H9 (cell line): ENCODE results near the gene TMEM219. TPM values are rescaled to one million over a fixed set of nuclear protein-coding genes. Genes with fewer than 3 reads are reported as not detected.

Experiments
- DNase-seq: peaks from one replicate; pipeline ENCODE4 v3.0.0-alpha.2; 2017
- H2AFZ ChIP-seq: one replicate; pipeline ENCODE4 v1.6.1; 2013; ENCODE audit warnings: mild to moderate bottlenecking, low read length, control low read depth, moderate library complexity
- H2AK5ac ChIP-seq: 2 replicates; pipeline ENCODE4 v1.6.1; 2013; ENCODE audit warnings: low read length, control low read depth, mixed read lengths; ENCODE audit not compliant: insufficient read length
- H2BK120ac ChIP-seq: one replicate; pipeline ENCODE4 v1.6.1; 2013; ENCODE audit warnings: low read depth, mild to moderate bottlenecking, low read length, control low read depth, inconsistent platforms; ENCODE audit not compliant: poor library complexity, severe bottlenecking
- H2BK12ac ChIP-seq: 2 replicates; pipeline ENCODE4 v1.6.1; 2013; ENCODE audit warnings: low read length, control low read depth, mixed read lengths, low read depth; ENCODE audit not compliant: insufficient read length
- H2BK15ac ChIP-seq: 2 replicates; pipeline ENCODE4 v1.6.1; 2013; ENCODE audit warnings: low read depth, low read length, control low read depth
- H2BK20ac ChIP-seq: one replicate; pipeline ENCODE4 v1.6.1; 2013; ENCODE audit warnings: low read depth, mild to moderate bottlenecking, low read length, control low read depth, inconsistent platforms; ENCODE audit not compliant: poor library complexity, severe bottlenecking
- H2BK5ac ChIP-seq: 2 replicates; pipeline ENCODE4 v1.6.1; 2013; ENCODE audit warnings: low read length, control low read depth, mixed read lengths; ENCODE audit not compliant: insufficient read length
- H3K14ac ChIP-seq: 2 replicates; pipeline ENCODE4 v1.6.1; 2013; ENCODE audit warnings: low read length, control low read depth; ENCODE audit not compliant: insufficient read depth
- H3K18ac ChIP-seq: 2 replicates; pipeline ENCODE4 v1.6.1; 2013; ENCODE audit warnings: low read depth, mild to moderate bottlenecking, mixed read lengths, low read length, control low read depth; ENCODE audit not compliant: insufficient read length
- H3K23ac ChIP-seq: 2 replicates; pipeline ENCODE4 v1.6.1; 2013; ENCODE audit warnings: low read length, control low read depth, mixed read lengths, low read depth; ENCODE audit not compliant: insufficient read length
- H3K23me2 ChIP-seq: 2 replicates; pipeline ENCODE4 v1.6.1; 2013; ENCODE audit warnings: low read depth, mild to moderate bottlenecking, mixed read lengths, low read length, control low read depth; ENCODE audit not compliant: insufficient read length, poor library complexity, severe bottlenecking
- H3K27ac ChIP-seq: 2 replicates; pipeline ENCODE4 v1.5.1; 2013; ENCODE audit warnings: low read length, control low read depth, mixed read lengths, low read depth; ENCODE audit not compliant: insufficient read length
- H3K27me3 ChIP-seq: 2 replicates; pipeline ENCODE4 v1.6.1; 2013; ENCODE audit warnings: low read length, control low read depth, inconsistent platforms; ENCODE audit not compliant: insufficient read depth
- H3K4ac ChIP-seq: 2 replicates; pipeline ENCODE4 v1.6.1; 2013; ENCODE audit warnings: low read depth, mild to moderate bottlenecking, control low read depth, inconsistent platforms, low read length, moderate library complexity
- H3K4me1 ChIP-seq: 2 replicates; pipeline ENCODE4 v1.6.1; 2013; ENCODE audit warnings: low read length, control low read depth, inconsistent platforms; ENCODE audit not compliant: insufficient read depth
- H3K4me2 ChIP-seq: 2 replicates; pipeline ENCODE4 v1.6.1; 2013; ENCODE audit warnings: low read length, control low read depth, mixed read lengths; ENCODE audit not compliant: insufficient read length, insufficient read depth
- H3K56ac ChIP-seq: 2 replicates; pipeline ENCODE4 v1.6.1; 2013; ENCODE audit warnings: low read depth, mild to moderate bottlenecking, mixed read lengths, low read length, control low read depth; ENCODE audit not compliant: insufficient read length
- H3K79me1 ChIP-seq: 2 replicates; pipeline ENCODE4 v1.6.1; 2013; ENCODE audit warnings: low read depth, mild to moderate bottlenecking, moderate library complexity, low read length, control low read depth, inconsistent platforms; ENCODE audit not compliant: insufficient read depth, poor library complexity, severe bottlenecking
- H3K79me2 ChIP-seq: 2 replicates; pipeline ENCODE4 v1.6.1; 2013; ENCODE audit warnings: low read length, control low read depth, inconsistent platforms; ENCODE audit not compliant: insufficient read depth
- H3K9ac ChIP-seq: 2 replicates; pipeline ENCODE4 v1.6.1; 2013; ENCODE audit warnings: low read length, control low read depth, mixed read lengths; ENCODE audit not compliant: insufficient read length; ENCODE audit errors: extremely low read depth
- H3K9me3 ChIP-seq: one replicate; pipeline ENCODE4 v1.6.1; 2013; ENCODE audit warnings: low read depth, low read length, inconsistent platforms; ENCODE audit not compliant: control insufficient read depth
- H3T11ph ChIP-seq: one replicate; pipeline ENCODE4 v1.6.1; 2013; ENCODE audit warnings: mild to moderate bottlenecking, low read length, control low read depth, inconsistent platforms
- H4K20me1 ChIP-seq: one replicate; pipeline ENCODE4 v1.6.1; 2013; ENCODE audit not compliant: control insufficient read depth, insufficient read length, insufficient read depth
- H4K5ac ChIP-seq: 2 replicates; pipeline ENCODE4 v1.6.1; 2013; ENCODE audit warnings: low read depth, mild to moderate bottlenecking, mixed read lengths, low read length, control low read depth; ENCODE audit not compliant: insufficient read length
- H4K8ac ChIP-seq: replicated peaks from 2 replicates; pipeline ENCODE4 v1.6.1; 2013; ENCODE audit warnings: low read length, control low read depth, mixed read lengths, low read depth; ENCODE audit not compliant: insufficient read length
- H4K91ac ChIP-seq: 2 replicates; pipeline ENCODE4 v1.6.1; 2013; ENCODE audit warnings: low read depth, mild to moderate bottlenecking, moderate library complexity, mixed read lengths, low read length, control low read depth; ENCODE audit not compliant: insufficient read length
- H3K27ac Mint-ChIP-seq, 3 experiments: 2 replicates in 2 of 3; 3 replicates in 1 of 3; pipeline ENCODE4 v1.8.0; 2020 to 2021; ENCODE audit warnings: mixed read lengths in 3 of 3, mild to moderate bottlenecking in 1 of 3, moderate library complexity in 1 of 3
- H3K27me3 Mint-ChIP-seq: 2 replicates; pipeline ENCODE4 v1.8.0; 2021; ENCODE audit warnings: low read depth, mild to moderate bottlenecking, moderate library complexity, mixed read lengths
- H3K36me3 Mint-ChIP-seq, 3 experiments: 2 replicates in 2 of 3; 3 replicates in 1 of 3; pipeline ENCODE4 v1.8.0; 2020 to 2021; ENCODE audit warnings: low read depth in 3 of 3, mixed read lengths in 3 of 3; ENCODE audit not compliant: insufficient read depth in 1 of 3
- H3K4me1 Mint-ChIP-seq, 2 experiments: 2 replicates each; pipeline ENCODE4 v1.8.0; 2020; ENCODE audit warnings: mixed read lengths in 2 of 2
- H3K4me3 Mint-ChIP-seq, 2 experiments: 2 replicates in 1 of 2; 3 replicates in 1 of 2; pipeline ENCODE4 v1.8.0; 2020 to 2021; ENCODE audit warnings: mild to moderate bottlenecking in 2 of 2, mixed read lengths in 2 of 2, moderate library complexity in 1 of 2
- H3K9me3 Mint-ChIP-seq, 2 experiments: 2 replicates in 1 of 2; 3 replicates in 1 of 2; pipeline ENCODE4 v1.8.0; 2020; ENCODE audit warnings: mild to moderate bottlenecking in 2 of 2, mixed read lengths in 2 of 2, moderate library complexity in 1 of 2
- CTCF ChIP-seq: fragments of 200-600 bp; sonication (generic); conservative IDR thresholded peaks from 3 replicates; pipeline ENCODE4 v1.8.0; 2021; ENCODE audit warnings: antibody characterized with exemption, mild to moderate bottlenecking
- WGBS: extraction: QIAGEN DNeasy Blood & Tissue Kit; methylation state at CpG from one replicate; pipeline ENCODE4 v1.1.7; 2013; ENCODE audit warnings: missing lambda C conversion rate, low lambda C conversion rate, mixed read lengths; ENCODE audit not compliant: insufficient read length; ENCODE audit errors: extremely low coverage; 5-methylcytosine and 5-hydroxymethylcytosine counted together
- total RNA-seq: library from RNA; stranded (reverse); gene quantifications from 2 replicates; pipeline ENCODE4 v1.2.1, GENCODE V29; 2021

The TMEM219 gene
- total RNA-seq, 1 experiment from 2014 or later, result 89.1 TPM

GRCh38 chr16:29925781-29926710, 35.8 kb upstream of the TMEM219 start, which contains the start of gene KCTD13:
Gene KCTD13, minus strand, starts transcription at chr16:29926226. Its CDS starts 193 bp downstream, at chr16:29926033.
- Histone ChIP-seq H3K23me2 (peaks cover 20% of the 10 kb centered on the region), H2AK5ac (peak within 1 kb of the TSS; percentile 44), H2BK12ac (no peak within 1 kb of the TSS), H4K91ac (no peak within 1 kb of the TSS), H3K79me1 (no peaks in the 10 kb centered on the region), H3T11ph (no peak within 1 kb of the TSS), H2BK15ac (no peak within 1 kb of the TSS), H4K8ac (peak within 1 kb of the TSS; percentile 30), H3K79me2 (no peaks in the 10 kb centered on the region), H3K4ac (no peak within 1 kb of the TSS; the same call in 1 of the 2 replicates), H3K27ac (no peak within 1 kb of the TSS), H3K27me3 (no peaks in the 10 kb centered on the region), H4K20me1 (no peaks in the 10 kb centered on the region), H3K4me1 (peaks cover 8% of the 10 kb centered on the region; the same call in 1 of the 2 replicates), H2BK120ac (peak within 1 kb of the TSS; percentile 51), H2BK5ac (no peak within 1 kb of the TSS), H3K9ac (peak within 1 kb of the TSS; percentile 91), H3K56ac (no peak within 1 kb of the TSS), H3K14ac (peak within 1 kb of the TSS; percentile 92), H3K23ac (no peak within 1 kb of the TSS), H3K9me3 (no peaks in the 10 kb centered on the region), H3K18ac (peak within 1 kb of the TSS; percentile 92), H2AFZ (peak within 1 kb of the TSS; percentile 9), H2BK20ac (no peak within 1 kb of the TSS), H4K5ac (peak within 1 kb of the TSS; percentile 56), H3K4me2 (peak within 1 kb of the TSS; percentile 90)
- TF ChIP-seq CTCF, result no peak
- peaks cover 2 to 18% (median 12%) of the 10 kb centered on the region in 3 experiments; a peak in 6 of 7 replicates for H3K36me3 Mint-ChIP-seq
- no CpG with 5 or more reads among the region's 89 CpGs for WGBS
- peak; percentile 93 for DNase-seq
- H3K27me3 Mint-ChIP-seq, result no peaks in the 10 kb centered on the region
- no peaks in the 10 kb centered on the region for H3K9me3 Mint-ChIP-seq
- peaks cover 21 to 30% of the 10 kb centered on the region in 2 experiments for H3K4me1 Mint-ChIP-seq
- peak within 1 kb of the TSS; percentile 93 to 98 (median 98); a peak in 4 of 7 replicates for H3K27ac Mint-ChIP-seq
- peak within 1 kb of the TSS; percentile 89 to 96 for H3K4me3 Mint-ChIP-seq
